ENCODE data around the gene CRIP2.

CRIP2 gene

GRCh38 chr14:105481886-105482457, 7.4 kb downstream of the CRIP2 start:
- peaks cover 3% of the 10 kb centered on the region for H3K4me1 ChIP-seq (ENCODE audit: control insufficient read depth, insufficient read depth, low read length)
- H3K27me3 ChIP-seq (ENCODE audit: control insufficient read depth, insufficient read depth, low read length) = peaks cover 63% of the 10 kb centered on the region

GRCh38 chr14:105482486-105483110, 8.0 kb downstream of the CRIP2 start:
- Histone ChIP-seq H3K4me1 (ENCODE audit: control insufficient read depth, insufficient read depth, low read length) (peaks cover 3% of the 10 kb centered on the region), H3K27me3 (ENCODE audit: control insufficient read depth, insufficient read depth, low read length) (peaks cover 65% of the 10 kb centered on the region), H3K4me3 (ENCODE audit: low read depth, low read length) (no peak overlapping the region), H3K9ac (ENCODE audit: low read depth, low read length) (no peak overlapping the region), H3K36me3 (ENCODE audit: control insufficient read depth, insufficient read depth, low read length) (peaks cover 3% of the 10 kb centered on the region), H3K9me3 (ENCODE audit: control insufficient read depth, insufficient read depth, low read length) (no peaks in the 10 kb centered on the region)

More at GRCh38 chr14:105481886-105482457, 7.4 kb downstream of the CRIP2 start:
- no peaks in the 10 kb centered on the region for H3K9me3 ChIP-seq (ENCODE audit: control insufficient read depth, insufficient read depth, low read length)
- H3K9ac ChIP-seq (ENCODE audit: low read depth, low read length) = no peak overlapping the region
- H3K4me3 ChIP-seq (ENCODE audit: low read depth, low read length) = peak overlapping the region; percentile 6
- peaks cover 3% of the 10 kb centered on the region for H3K36me3 ChIP-seq (ENCODE audit: control insufficient read depth, insufficient read depth, low read length)

- Histone ChIP-seq H3K4me1 (ENCODE audit: control insufficient read depth, insufficient read depth, low read length) (peaks cover 3% of the 10 kb centered on the region), H3K9ac (ENCODE audit: low read depth, low read length) (no peak overlapping the region), H3K27me3 (ENCODE audit: control insufficient read depth, insufficient read depth, low read length) (peaks cover 67% of the 10 kb centered on the region), H3K4me3 (ENCODE audit: low read depth, low read length) (no peak overlapping the region), H3K9me3 (ENCODE audit: control insufficient read depth, insufficient read depth, low read length) (no peaks in the 10 kb centered on the region), H3K36me3 (ENCODE audit: control insufficient read depth, insufficient read depth, low read length) (peaks cover 3% of the 10 kb centered on the region)
Measured at GRCh38 chr14:105483300-105484068, 8.9 kb downstream of the CRIP2 start.

GRCh38 chr14:105484069-105484996, 9.7 kb downstream of the CRIP2 start:
- H3K4me1 ChIP-seq (ENCODE audit: control insufficient read depth, insufficient read depth, low read length) = peaks cover 3% of the 10 kb centered on the region
- H3K9ac ChIP-seq (ENCODE audit: low read depth, low read length) = no peak overlapping the region
- H3K36me3 ChIP-seq (ENCODE audit: control insufficient read depth, insufficient read depth, low read length) = peaks cover 3% of the 10 kb centered on the region
- peaks cover 69% of the 10 kb centered on the region for H3K27me3 ChIP-seq (ENCODE audit: control insufficient read depth, insufficient read depth, low read length)
- H3K4me3 ChIP-seq (ENCODE audit: low read depth, low read length) = no peak overlapping the region
- H3K9me3 ChIP-seq (ENCODE audit: control insufficient read depth, insufficient read depth, low read length) = no peaks in the 10 kb centered on the region

- Histone ChIP-seq H3K27me3 (ENCODE audit: control insufficient read depth, insufficient read depth, low read length) (peaks cover 63% of the 10 kb centered on the region), H3K9ac (ENCODE audit: low read depth, low read length) (no peak overlapping the region), H3K9me3 (ENCODE audit: control insufficient read depth, insufficient read depth, low read length) (no peaks in the 10 kb centered on the region), H3K4me3 (ENCODE audit: low read depth, low read length) (no peak overlapping the region), H3K4me1 (ENCODE audit: control insufficient read depth, insufficient read depth, low read length) (peaks cover 3% of the 10 kb centered on the region), H3K36me3 (ENCODE audit: control insufficient read depth, insufficient read depth, low read length) (no peaks in the 10 kb centered on the region)
Measured at GRCh38 chr14:105484997-105485393, 10.4 kb downstream of the CRIP2 start.

GRCh38 chr14:105485739-105486162, 11.1 kb downstream of the CRIP2 start:
- Histone ChIP-seq H3K9me3 (ENCODE audit: control insufficient read depth, insufficient read depth, low read length) (no peaks in the 10 kb centered on the region), H3K4me3 (ENCODE audit: low read depth, low read length) (peak overlapping the region; percentile 19), H3K9ac (ENCODE audit: low read depth, low read length) (no peak overlapping the region), H3K27me3 (ENCODE audit: control insufficient read depth, insufficient read depth, low read length) (peaks cover 55% of the 10 kb centered on the region), H3K4me1 (ENCODE audit: control insufficient read depth, insufficient read depth, low read length) (peaks cover 3% of the 10 kb centered on the region), H3K36me3 (ENCODE audit: control insufficient read depth, insufficient read depth, low read length) (no peaks in the 10 kb centered on the region)

- peaks cover 3% of the 10 kb centered on the region for H3K4me1 ChIP-seq (ENCODE audit: control insufficient read depth, insufficient read depth, low read length)
- no peak within 1 kb of the TSS for H3K9ac ChIP-seq (ENCODE audit: low read depth, low read length)
- peak within 1 kb of the TSS; percentile 22 for H3K4me3 ChIP-seq (ENCODE audit: low read depth, low read length)
- H3K9me3 ChIP-seq (ENCODE audit: control insufficient read depth, insufficient read depth, low read length) = no peaks in the 10 kb centered on the region
- no peaks in the 10 kb centered on the region for H3K36me3 ChIP-seq (ENCODE audit: control insufficient read depth, insufficient read depth, low read length)
- H3K27me3 ChIP-seq (ENCODE audit: control insufficient read depth, insufficient read depth, low read length) = peaks cover 50% of the 10 kb centered on the region
Measured at GRCh38 chr14:105486163-105486973, 11.7 kb downstream of the CRIP2 start, which contains the start of gene CRIP1. Gene CRIP1 (plus strand): TSS chr14:105486886. CDS start chr14:105487260, 374 bp downstream.

GRCh38 chr14:105486974-105487448, 12.4 kb downstream of the CRIP2 start:
- Histone ChIP-seq H3K36me3 (ENCODE audit: control insufficient read depth, insufficient read depth, low read length) (peaks cover 3% of the 10 kb centered on the region), H3K4me1 (ENCODE audit: control insufficient read depth, insufficient read depth, low read length) (peaks cover 2% of the 10 kb centered on the region), H3K9me3 (ENCODE audit: control insufficient read depth, insufficient read depth, low read length) (no peaks in the 10 kb centered on the region), H3K9ac (ENCODE audit: low read depth, low read length) (no peak overlapping the region), H3K4me3 (ENCODE audit: low read depth, low read length) (peak overlapping the region; percentile 22), H3K27me3 (ENCODE audit: control insufficient read depth, insufficient read depth, low read length) (peaks cover 48% of the 10 kb centered on the region)

- Histone ChIP-seq H3K4me3 (ENCODE audit: low read depth, low read length) (peak overlapping the region; percentile 22), H3K27me3 (ENCODE audit: control insufficient read depth, insufficient read depth, low read length) (peaks cover 43% of the 10 kb centered on the region), H3K9ac (ENCODE audit: low read depth, low read length) (no peak overlapping the region), H3K36me3 (ENCODE audit: control insufficient read depth, insufficient read depth, low read length) (peaks cover 5% of the 10 kb centered on the region), H3K4me1 (ENCODE audit: control insufficient read depth, insufficient read depth, low read length) (no peaks in the 10 kb centered on the region), H3K9me3 (ENCODE audit: control insufficient read depth, insufficient read depth, low read length) (no peaks in the 10 kb centered on the region)
Measured at GRCh38 chr14:105487449-105487985, 12.9 kb downstream of the CRIP2 start.

- Histone ChIP-seq H3K9ac (ENCODE audit: low read depth, low read length) (no peak overlapping the region), H3K4me1 (ENCODE audit: control insufficient read depth, insufficient read depth, low read length) (no peaks in the 10 kb centered on the region), H3K27me3 (ENCODE audit: control insufficient read depth, insufficient read depth, low read length) (peaks cover 43% of the 10 kb centered on the region), H3K36me3 (ENCODE audit: control insufficient read depth, insufficient read depth, low read length) (peaks cover 5% of the 10 kb centered on the region), H3K4me3 (ENCODE audit: low read depth, low read length) (peak overlapping the region; percentile 22), H3K9me3 (ENCODE audit: control insufficient read depth, insufficient read depth, low read length) (no peaks in the 10 kb centered on the region)
Measured at GRCh38 chr14:105487986-105488777, 13.6 kb downstream of the CRIP2 start.
